Neutrophil (primary cell): Measurements from ENCODE around the gene RAC2.
A peak's percentile ranks its signal among the peaks of the same experiment; 100 is the strongest.
"Not testable (repeated sequence)": the region's sequence is repeated elsewhere in the genome, so short reads cannot be mapped to it uniquely, and the experiment has no call there.

Experiments used
- H3K27ac ChIP-seq: fragments of 200-600 bp; sonication (generic); 2 replicates; pipeline ENCODE4 v1.5.1; 2016; ENCODE audit warnings: mild to moderate bottlenecking, moderate library complexity
- H3K27me3 ChIP-seq: fragments of 200-600 bp; sonication (generic); 2 replicates; pipeline ENCODE4 v1.6.0; 2016; ENCODE audit warnings: mild to moderate bottlenecking
- H3K36me3 ChIP-seq: fragments of 200-600 bp; sonication (generic); 2 replicates; pipeline ENCODE4 v1.5.1; 2017
- H3K4me1 ChIP-seq, 2 experiments: fragments of 200-600 bp in 1 of 2; sonication (generic) in 1 of 2; 1 replicate in 1 of 2; 2 replicates in 1 of 2; pipeline versions ENCODE4 v1.5.1 to v1.6.1; 2013 to 2016; ENCODE audit warnings: low read depth in 1 of 2, low read length in 1 of 2, mild to moderate bottlenecking in 1 of 2, moderate library complexity in 1 of 2; ENCODE audit not compliant: control insufficient read depth in 1 of 2, insufficient read depth in 1 of 2
- H3K4me3 ChIP-seq, 2 experiments: fragments of 200-600 bp in 1 of 2; sonication (generic) in 1 of 2; 1 replicate in 1 of 2; 2 replicates in 1 of 2; pipeline ENCODE4 v1.5.1; 2013 to 2016; ENCODE audit warnings: low read depth in 1 of 2, low read length in 1 of 2, mild to moderate bottlenecking in 1 of 2, moderate library complexity in 1 of 2
- H3K9me3 ChIP-seq: fragments of 200-600 bp; sonication (generic); 2 replicates; pipeline ENCODE4 v1.5.1; 2016
- TF ChIP-seq, protein P1 (sequence below): fragments of 200-600 bp; sonication (generic); IDR thresholded peaks from 2 replicates; pipeline ENCODE4 v1.5.1; 2016; ENCODE audit warnings: antibody characterized with exemption

Gene RAC2

DNA sequence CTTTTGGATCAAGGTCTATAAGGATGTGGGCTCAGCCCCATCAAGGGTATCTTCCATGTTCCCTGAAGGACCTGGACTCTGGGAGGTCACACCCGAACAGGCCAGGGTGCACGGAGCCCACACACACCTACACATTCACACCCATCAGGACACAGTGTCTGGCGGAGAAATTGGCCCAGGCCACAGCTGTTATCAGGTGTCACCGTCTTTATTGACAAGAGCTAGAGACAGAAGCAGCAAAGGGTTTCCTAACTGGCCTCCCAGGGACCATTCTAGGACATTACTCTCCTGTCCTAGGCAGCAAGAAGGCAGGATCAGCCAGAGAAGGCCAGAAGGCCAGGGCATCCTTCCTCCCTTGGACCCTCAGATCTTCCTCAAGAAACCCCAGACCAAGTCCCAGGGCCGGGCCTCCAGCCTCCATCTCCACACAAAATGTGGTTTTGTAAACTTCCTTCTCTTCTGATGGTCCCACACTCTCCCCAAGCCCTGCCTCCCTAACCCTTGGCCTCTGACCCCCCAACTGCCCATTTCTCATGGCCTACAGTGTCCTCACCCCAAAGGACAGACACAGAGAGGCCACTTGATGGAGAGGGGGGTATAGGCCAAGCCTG is 39.9 kb downstream of the RAC2 start:
- peaks cover 23 to 32% of the 10 kb centered on the region in 2 experiments for H3K4me1 ChIP-seq
- H3K9me3 ChIP-seq: no peaks in the 10 kb centered on the region
- no peak overlapping the region for H3K4me3 ChIP-seq
- no peaks in the 10 kb centered on the region for H3K36me3 ChIP-seq
- H3K27ac ChIP-seq: peak overlapping the region; percentile 42
- TF ChIP-seq, protein P1, sequence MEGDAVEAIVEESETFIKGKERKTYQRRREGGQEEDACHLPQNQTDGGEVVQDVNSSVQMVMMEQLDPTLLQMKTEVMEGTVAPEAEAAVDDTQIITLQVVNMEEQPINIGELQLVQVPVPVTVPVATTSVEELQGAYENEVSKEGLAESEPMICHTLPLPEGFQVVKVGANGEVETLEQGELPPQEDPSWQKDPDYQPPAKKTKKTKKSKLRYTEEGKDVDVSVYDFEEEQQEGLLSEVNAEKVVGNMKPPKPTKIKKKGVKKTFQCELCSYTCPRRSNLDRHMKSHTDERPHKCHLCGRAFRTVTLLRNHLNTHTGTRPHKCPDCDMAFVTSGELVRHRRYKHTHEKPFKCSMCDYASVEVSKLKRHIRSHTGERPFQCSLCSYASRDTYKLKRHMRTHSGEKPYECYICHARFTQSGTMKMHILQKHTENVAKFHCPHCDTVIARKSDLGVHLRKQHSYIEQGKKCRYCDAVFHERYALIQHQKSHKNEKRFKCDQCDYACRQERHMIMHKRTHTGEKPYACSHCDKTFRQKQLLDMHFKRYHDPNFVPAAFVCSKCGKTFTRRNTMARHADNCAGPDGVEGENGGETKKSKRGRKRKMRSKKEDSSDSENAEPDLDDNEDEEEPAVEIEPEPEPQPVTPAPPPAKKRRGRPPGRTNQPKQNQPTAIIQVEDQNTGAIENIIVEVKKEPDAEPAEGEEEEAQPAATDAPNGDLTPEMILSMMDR: no peak
- no peaks in the 10 kb centered on the region for H3K27me3 ChIP-seq

DNA sequence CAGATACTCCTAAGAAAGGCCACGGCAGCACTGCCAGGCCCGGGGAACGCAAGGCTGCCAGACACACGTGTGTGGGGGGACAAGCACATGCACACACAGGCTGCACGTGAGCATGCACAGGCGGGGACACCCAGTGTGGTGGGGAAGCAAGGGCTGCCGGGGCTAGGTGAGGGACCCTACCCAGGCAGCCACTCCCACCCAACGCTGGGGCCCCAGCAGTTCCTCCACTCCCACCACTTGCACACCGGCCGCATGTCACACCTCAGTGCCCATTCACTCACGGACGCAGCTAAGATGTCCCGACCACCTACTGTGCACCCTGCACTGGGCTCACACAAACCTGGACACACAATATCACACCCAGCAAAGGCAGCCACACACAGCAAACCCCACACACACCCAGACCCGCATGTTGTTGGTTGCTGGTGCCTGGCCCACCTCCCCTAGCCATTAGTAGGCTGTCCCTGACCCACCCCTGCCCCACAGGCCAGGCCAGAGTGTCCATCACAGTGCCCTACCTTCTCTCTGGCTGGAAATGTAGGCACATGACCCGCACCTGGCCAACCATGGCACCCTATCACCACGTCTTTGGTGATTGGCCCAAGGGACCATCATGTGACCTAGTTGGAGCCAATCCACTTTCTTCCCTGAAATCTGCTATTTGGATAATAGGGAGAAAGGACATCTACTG is 40.6 kb downstream of the RAC2 start:
- Histone ChIP-seq H3K27ac (no peak overlapping the region), H3K36me3 (no peaks in the 10 kb centered on the region), H3K4me1 (peaks cover 26 to 32% of the 10 kb centered on the region in 2 experiments), H3K27me3 (no peaks in the 10 kb centered on the region), H3K9me3 (no peaks in the 10 kb centered on the region), H3K4me3 (no peak overlapping the region)
- TF ChIP-seq, protein P1: no peak

DNA sequence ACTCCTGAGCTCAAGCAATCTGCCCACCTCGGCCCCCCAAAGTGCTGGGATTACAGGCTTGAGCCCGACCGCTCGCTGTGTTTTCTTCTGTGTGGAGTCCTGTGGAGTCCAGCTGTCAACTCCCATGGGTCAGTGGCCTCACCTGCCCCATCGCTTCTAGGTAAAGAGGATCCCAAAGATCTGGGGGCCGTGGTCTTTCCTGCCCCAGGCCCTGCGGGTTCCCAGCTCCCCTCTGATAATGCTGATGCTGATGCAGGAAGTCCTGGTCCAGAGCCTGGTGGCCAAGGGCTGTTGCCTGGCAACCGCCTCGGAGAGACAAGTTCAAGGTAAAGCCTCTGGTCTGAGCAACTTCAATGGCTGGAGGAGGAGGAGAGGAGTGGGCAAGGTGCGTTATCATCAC is 41.4 kb downstream of the RAC2 start:
- Histone ChIP-seq H3K4me1 (peaks cover 30 to 39% of the 10 kb centered on the region in 2 experiments), H3K27ac (no peak overlapping the region), H3K27me3 (no peaks in the 10 kb centered on the region), H3K36me3 (no peaks in the 10 kb centered on the region), H3K9me3 (no peaks in the 10 kb centered on the region), H3K4me3 (no peak overlapping the region)
- TF ChIP-seq, protein P1: no peak

DNA sequence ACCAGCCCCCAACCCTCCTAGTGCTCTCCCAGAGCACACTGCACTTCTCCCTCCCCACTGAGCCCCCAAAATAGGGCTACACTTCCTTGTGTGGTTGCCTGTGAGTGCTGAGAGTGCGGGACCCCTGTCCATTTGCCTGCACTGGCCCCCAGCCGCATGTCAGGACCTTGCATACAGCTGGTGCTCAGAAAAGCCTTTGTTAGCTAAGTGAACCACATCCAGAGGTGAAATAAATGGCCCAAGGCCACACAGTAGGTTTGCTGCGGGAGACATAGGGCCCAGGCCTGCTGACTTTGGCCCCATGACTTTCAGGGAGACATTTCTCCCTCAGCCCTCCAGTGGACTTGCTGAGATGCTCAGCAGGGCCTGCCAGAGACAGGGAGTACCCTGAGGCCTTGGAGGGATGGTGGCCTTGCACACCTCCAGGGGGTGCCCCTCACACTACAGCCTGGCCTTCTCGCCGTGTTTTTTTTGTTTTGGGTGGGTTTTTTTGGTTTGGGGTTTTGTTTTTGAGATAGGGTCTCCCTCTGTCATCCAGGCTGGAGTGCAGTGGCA is 42.0 kb downstream of the RAC2 start:
- TF ChIP-seq, protein P1: no peak
- Histone ChIP-seq H3K9me3 (no peaks in the 10 kb centered on the region), H3K27ac (no peak overlapping the region), H3K4me1 (peaks cover 30 to 39% of the 10 kb centered on the region in 2 experiments), H3K27me3 (no peaks in the 10 kb centered on the region), H3K4me3 (no peak overlapping the region), H3K36me3 (no peaks in the 10 kb centered on the region)

DNA sequence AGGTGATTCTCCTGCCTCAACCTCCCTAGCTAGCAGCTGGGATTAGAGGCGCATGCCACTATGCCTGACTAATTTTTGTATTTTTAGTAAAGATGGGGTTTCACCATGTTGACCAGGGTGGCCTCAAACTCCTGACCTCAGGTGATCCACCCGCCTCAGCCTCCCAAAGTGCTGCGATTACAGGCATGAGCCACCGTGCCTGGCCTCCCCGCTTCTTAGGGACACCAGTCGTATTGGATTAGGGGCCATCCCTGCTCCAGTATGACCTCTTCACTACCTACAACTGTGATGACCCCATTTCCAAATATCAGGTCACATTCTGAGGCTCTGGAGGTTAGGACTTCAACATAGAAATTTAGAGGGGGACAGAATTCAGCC is 42.6 kb downstream of the RAC2 start:
- H3K4me3 ChIP-seq, H3K9me3 ChIP-seq, H3K36me3 ChIP-seq, H3K27me3 ChIP-seq, H3K27ac ChIP-seq: not testable (repeated sequence)
- peaks cover 30 to 39% of the 10 kb centered on the region in 2 experiments for H3K4me1 ChIP-seq

DNA sequence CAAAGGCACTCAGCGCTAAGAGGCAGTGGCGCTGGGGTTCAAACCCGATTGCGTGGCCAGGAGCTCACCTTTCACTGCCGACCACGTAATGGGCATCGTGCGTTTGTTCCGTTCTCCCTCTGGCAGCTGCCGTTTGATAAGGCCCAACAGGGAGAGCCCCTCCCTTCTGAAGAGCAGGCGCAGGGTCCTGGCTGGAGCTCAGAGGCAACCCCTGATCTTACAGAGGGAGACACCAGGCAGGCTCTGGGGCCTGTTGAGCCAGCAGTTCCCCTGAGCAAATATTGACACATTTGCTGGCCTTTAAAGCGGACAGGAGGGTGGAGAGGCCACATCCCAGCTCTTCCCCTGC is 44.3 kb downstream of the RAC2 start:
- peak overlapping the region; percentile 82 for H3K27ac ChIP-seq
- peaks cover 19 to 26% of the 10 kb centered on the region in 2 experiments for H3K4me1 ChIP-seq
- TF ChIP-seq, protein P1: no peak

More for the DNA sequence above, 44.3 kb downstream of the RAC2 start:
- peak overlapping the region; percentile 94 to 99 for H3K4me3 ChIP-seq
- no peaks in the 10 kb centered on the region for H3K36me3 ChIP-seq
- no peaks in the 10 kb centered on the region for H3K27me3 ChIP-seq
- H3K9me3 ChIP-seq: no peaks in the 10 kb centered on the region
